WTC11 (cell line): ENCODE data around the gene IL37. TPM values are rescaled to one million over a fixed set of nuclear protein-coding genes. Genes with fewer than 3 reads are reported as not detected.

Experiments
- ATAC-seq: fragments of 200-7000 bp; cut with Tn5 transposase; 2 replicates; pipeline ENCODE4 v1.10.0; 2021; ENCODE audit warnings: mild to moderate bottlenecking, moderate library complexity
- CTCF ChIA-PET: fragments of 300-600 bp; sonication (Branson Sonifier 250); formaldehyde crosslinking; loops from one replicate; lab custom pipeline; 2021; ENCODE audit warnings: antibody characterized with exemption; lab: Charles Lee
- POLR2A ChIA-PET: fragments of 350-600 bp; sonication (Branson Sonifier 250); formaldehyde crosslinking; loops from one replicate; lab custom pipeline; 2021; ENCODE audit warnings: antibody characterized with exemption; lab: Charles Lee
- DNase-seq: peaks from one replicate; pipeline ENCODE4 v3.0.0; 2021; ENCODE audit warnings: low spot score
- H3K27ac Mint-ChIP-seq: 2 replicates; pipeline ENCODE4 v1.8.0; 2021; ENCODE audit warnings: mixed read lengths
- H3K27me3 Mint-ChIP-seq: 2 replicates; pipeline ENCODE4 v1.8.0; 2021; ENCODE audit warnings: low read depth, mild to moderate bottlenecking, moderate library complexity, mixed read lengths
- H3K36me3 Mint-ChIP-seq: 2 replicates; pipeline ENCODE4 v1.8.0; 2021; ENCODE audit warnings: mixed read lengths
- H3K4me1 Mint-ChIP-seq: 2 replicates; pipeline ENCODE4 v1.8.0; 2022; ENCODE audit warnings: mixed read lengths
- H3K4me3 Mint-ChIP-seq: 2 replicates; pipeline ENCODE4 v1.8.0; 2021; ENCODE audit warnings: mild to moderate bottlenecking, moderate library complexity, mixed read lengths
- H3K9me3 Mint-ChIP-seq: 2 replicates; pipeline ENCODE4 v1.8.0; 2021; ENCODE audit warnings: mixed read lengths
- CREB1 ChIP-seq: sonication (generic); formaldehyde crosslinking; IDR thresholded peaks from 2 replicates; pipeline ENCODE4 v1.8.0; 2023; ENCODE audit warnings: mild to moderate bottlenecking, missing genetic modification reagents
- MYBL2 ChIP-seq: sonication (generic); formaldehyde crosslinking; IDR thresholded peaks from 2 replicates; pipeline ENCODE4 v1.8.1; 2023; ENCODE audit warnings: mild to moderate bottlenecking, moderate library complexity, missing genetic modification reagents
- NFATC4 ChIP-seq: fragments of 250-450 bp; sonication (Bioruptor Pico); IDR thresholded peaks from 2 replicates; pipeline ENCODE4 v1.9.0; 2021; ENCODE audit warnings: mild to moderate bottlenecking
- NFE2L1 ChIP-seq: sonication (generic); formaldehyde crosslinking; IDR thresholded peaks from 2 replicates; pipeline ENCODE4 v1.8.1; 2023; ENCODE audit warnings: missing genetic modification reagents
- RORB ChIP-seq: fragments of 250-450 bp; sonication (Bioruptor Pico); IDR thresholded peaks from 2 replicates; pipeline ENCODE4 v1.9.0; 2021; ENCODE audit warnings: mild to moderate bottlenecking
- ZBTB21 ChIP-seq: sonication (generic); formaldehyde crosslinking; IDR thresholded peaks from 2 replicates; pipeline ENCODE4 v1.8.1; 2023; ENCODE audit warnings: mild to moderate bottlenecking, missing genetic modification reagents, borderline replicate concordance
- ZNF219 ChIP-seq: sonication (generic); formaldehyde crosslinking; IDR thresholded peaks from 2 replicates; pipeline ENCODE4 v1.8.0; 2023; ENCODE audit warnings: missing genetic modification reagents, mild to moderate bottlenecking, borderline replicate concordance
- ZNF317 ChIP-seq: sonication (generic); formaldehyde crosslinking; IDR thresholded peaks from 2 replicates; pipeline ENCODE4 v1.8.1; 2023; ENCODE audit warnings: low read depth, mild to moderate bottlenecking, moderate library complexity, missing genetic modification reagents, borderline replicate concordance
- ZNF396 ChIP-seq: fragments of 250-450 bp; sonication (Bioruptor Pico); IDR thresholded peaks from 2 replicates; pipeline ENCODE4 v1.8.0; 2021; ENCODE audit warnings: mild to moderate bottlenecking, moderate library complexity, borderline replicate concordance
- total RNA-seq: library from RNA; stranded (reverse); gene quantifications from 3 replicates; pipeline ENCODE4 v1.2.3, GENCODE V29; 2021
- TF ChIP-seq, protein P1 (sequence below): fragments of 250-450 bp; sonication (Bioruptor Pico); IDR thresholded peaks from 2 replicates; pipeline ENCODE4 v1.9.0; 2021; ENCODE audit warnings: mild to moderate bottlenecking
- TF ChIP-seq, protein P2 (sequence below): sonication (generic); formaldehyde crosslinking; IDR thresholded peaks from 2 replicates; pipeline ENCODE4 v1.8.0; 2023; ENCODE audit warnings: mild to moderate bottlenecking, missing genetic modification reagents
- TF ChIP-seq, protein P3 (sequence below): fragments of 250-450 bp; sonication (Bioruptor Pico); IDR thresholded peaks from 2 replicates; pipeline ENCODE4 v1.9.0; 2021; ENCODE audit warnings: mild to moderate bottlenecking, borderline replicate concordance
- TF ChIP-seq, protein P4 (sequence below): fragments of 250-450 bp; sonication (Bioruptor Pico); IDR thresholded peaks from 2 replicates; pipeline ENCODE4 v1.8.0; 2021; ENCODE audit warnings: mild to moderate bottlenecking
- TF ChIP-seq, protein P5 (sequence below): sonication (generic); formaldehyde crosslinking; IDR thresholded peaks from 2 replicates; pipeline ENCODE4 v1.8.1; 2023; ENCODE audit warnings: mild to moderate bottlenecking, missing genetic modification reagents
- TF ChIP-seq, protein P6 (sequence below): sonication (generic); formaldehyde crosslinking; IDR thresholded peaks from 2 replicates; pipeline ENCODE4 v1.8.1; 2022; ENCODE audit warnings: missing genetic modification reagents, borderline replicate concordance

Gene IL37
- total RNA-seq, 1 experiment from 2014 or later = 0.48 TPM

DNA sequence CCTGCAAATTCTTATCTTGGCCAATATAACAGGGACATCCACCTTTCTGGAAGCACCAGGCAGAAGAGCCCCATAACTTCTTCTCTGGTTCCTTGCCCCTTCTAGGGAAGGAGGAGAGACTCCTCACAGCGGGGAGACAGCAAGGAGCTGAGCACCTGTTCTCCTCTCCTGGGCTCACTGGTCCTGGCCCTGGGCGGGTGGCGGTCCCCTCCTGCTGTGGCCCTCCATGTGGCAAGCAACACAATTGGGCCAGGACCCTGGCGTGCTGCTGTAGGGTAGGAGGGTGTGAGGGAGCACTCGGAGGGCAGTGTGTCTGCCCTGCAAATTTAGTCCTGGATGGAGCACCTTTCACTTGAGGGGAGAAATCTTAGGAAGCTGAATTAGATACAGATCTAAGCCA, 6.9 kb downstream of the IL37 start:
- peaks cover 16% of the 10 kb centered on the region for H3K9me3 Mint-ChIP-seq
- no peaks in the 10 kb centered on the region for H3K4me1 Mint-ChIP-seq
- H3K27ac Mint-ChIP-seq = no peak overlapping the region
- no peak for TF ChIP-seq ZNF219 (CRISPR knock-in tag)
- no peak for TF ChIP-seq RORB (CRISPR knock-in tag)
- TF ChIP-seq MYBL2 = no peak
- TF ChIP-seq CREB1 (CRISPR knock-in tag) = no peak
- no peak for TF ChIP-seq ZNF317 (CRISPR knock-in tag)
- TF ChIP-seq, protein P1, sequence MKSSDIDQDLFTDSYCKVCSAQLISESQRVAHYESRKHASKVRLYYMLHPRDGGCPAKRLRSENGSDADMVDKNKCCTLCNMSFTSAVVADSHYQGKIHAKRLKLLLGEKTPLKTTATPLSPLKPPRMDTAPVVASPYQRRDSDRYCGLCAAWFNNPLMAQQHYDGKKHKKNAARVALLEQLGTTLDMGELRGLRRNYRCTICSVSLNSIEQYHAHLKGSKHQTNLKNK (CRISPR knock-in tag) = no peak
- TF ChIP-seq, protein P2, sequence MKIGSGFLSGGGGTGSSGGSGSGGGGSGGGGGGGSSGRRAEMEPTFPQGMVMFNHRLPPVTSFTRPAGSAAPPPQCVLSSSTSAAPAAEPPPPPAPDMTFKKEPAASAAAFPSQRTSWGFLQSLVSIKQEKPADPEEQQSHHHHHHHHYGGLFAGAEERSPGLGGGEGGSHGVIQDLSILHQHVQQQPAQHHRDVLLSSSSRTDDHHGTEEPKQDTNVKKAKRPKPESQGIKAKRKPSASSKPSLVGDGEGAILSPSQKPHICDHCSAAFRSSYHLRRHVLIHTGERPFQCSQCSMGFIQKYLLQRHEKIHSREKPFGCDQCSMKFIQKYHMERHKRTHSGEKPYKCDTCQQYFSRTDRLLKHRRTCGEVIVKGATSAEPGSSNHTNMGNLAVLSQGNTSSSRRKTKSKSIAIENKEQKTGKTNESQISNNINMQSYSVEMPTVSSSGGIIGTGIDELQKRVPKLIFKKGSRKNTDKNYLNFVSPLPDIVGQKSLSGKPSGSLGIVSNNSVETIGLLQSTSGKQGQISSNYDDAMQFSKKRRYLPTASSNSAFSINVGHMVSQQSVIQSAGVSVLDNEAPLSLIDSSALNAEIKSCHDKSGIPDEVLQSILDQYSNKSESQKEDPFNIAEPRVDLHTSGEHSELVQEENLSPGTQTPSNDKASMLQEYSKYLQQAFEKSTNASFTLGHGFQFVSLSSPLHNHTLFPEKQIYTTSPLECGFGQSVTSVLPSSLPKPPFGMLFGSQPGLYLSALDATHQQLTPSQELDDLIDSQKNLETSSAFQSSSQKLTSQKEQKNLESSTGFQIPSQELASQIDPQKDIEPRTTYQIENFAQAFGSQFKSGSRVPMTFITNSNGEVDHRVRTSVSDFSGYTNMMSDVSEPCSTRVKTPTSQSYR = no peak
- no peak for TF ChIP-seq NFATC4 (CRISPR knock-in tag)
- TF ChIP-seq NFE2L1 = no peak
- H3K4me3 Mint-ChIP-seq = no peak overlapping the region
- DNase-seq (no peak), ATAC-seq (no peak)
- ChIA-PET CTCF (interaction anchor here (2.2 kb wide), 1 partner anchor 24 kb away, joined by 11 read pairs; no protein-coding TSS in a partner anchor), POLR2A (interaction anchor here (0.7 kb wide), 1 partner anchor 76 kb away, joined by 3 read pairs; no protein-coding TSS in a partner anchor)
- H3K27me3 Mint-ChIP-seq = peaks cover 34% of the 10 kb centered on the region
- H3K36me3 Mint-ChIP-seq = peaks cover 5% of the 10 kb centered on the region

DNA sequence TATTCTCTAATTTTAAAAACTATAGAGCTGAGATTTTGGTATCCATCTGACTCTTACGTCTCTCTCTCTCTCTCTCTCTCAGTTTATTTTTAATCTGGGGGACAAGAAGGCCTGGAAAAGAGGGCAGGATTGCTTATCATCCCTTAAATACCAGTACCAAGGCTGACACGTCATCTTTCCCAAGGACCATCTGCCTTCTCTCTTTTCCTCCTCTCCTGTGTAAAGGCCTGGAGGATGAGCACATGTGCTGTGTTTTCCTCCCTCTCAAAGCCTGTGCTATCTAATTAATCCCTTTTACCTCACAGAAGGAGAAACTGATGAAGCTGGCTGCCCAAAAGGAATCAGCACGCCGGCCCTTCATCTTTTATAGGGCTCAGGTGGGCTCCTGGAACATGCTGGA, 7.3 kb downstream of the IL37 start:
- Mint-ChIP-seq H3K27me3 (peaks cover 34% of the 10 kb centered on the region), H3K36me3 (peaks cover 5% of the 10 kb centered on the region), H3K4me1 (no peaks in the 10 kb centered on the region), H3K27ac (no peak overlapping the region), H3K9me3 (peaks cover 16% of the 10 kb centered on the region), H3K4me3 (no peak overlapping the region)
- ChIA-PET POLR2A (interaction anchor here (0.7 kb wide), 1 partner anchor 75 kb away, joined by 3 read pairs; no protein-coding TSS in a partner anchor), CTCF (interaction anchor here (2.2 kb wide), 1 partner anchor 24 kb away, joined by 11 read pairs; no protein-coding TSS in a partner anchor)
- no peak for ATAC-seq
- no peak for DNase-seq
- TF ChIP-seq, protein P3, sequence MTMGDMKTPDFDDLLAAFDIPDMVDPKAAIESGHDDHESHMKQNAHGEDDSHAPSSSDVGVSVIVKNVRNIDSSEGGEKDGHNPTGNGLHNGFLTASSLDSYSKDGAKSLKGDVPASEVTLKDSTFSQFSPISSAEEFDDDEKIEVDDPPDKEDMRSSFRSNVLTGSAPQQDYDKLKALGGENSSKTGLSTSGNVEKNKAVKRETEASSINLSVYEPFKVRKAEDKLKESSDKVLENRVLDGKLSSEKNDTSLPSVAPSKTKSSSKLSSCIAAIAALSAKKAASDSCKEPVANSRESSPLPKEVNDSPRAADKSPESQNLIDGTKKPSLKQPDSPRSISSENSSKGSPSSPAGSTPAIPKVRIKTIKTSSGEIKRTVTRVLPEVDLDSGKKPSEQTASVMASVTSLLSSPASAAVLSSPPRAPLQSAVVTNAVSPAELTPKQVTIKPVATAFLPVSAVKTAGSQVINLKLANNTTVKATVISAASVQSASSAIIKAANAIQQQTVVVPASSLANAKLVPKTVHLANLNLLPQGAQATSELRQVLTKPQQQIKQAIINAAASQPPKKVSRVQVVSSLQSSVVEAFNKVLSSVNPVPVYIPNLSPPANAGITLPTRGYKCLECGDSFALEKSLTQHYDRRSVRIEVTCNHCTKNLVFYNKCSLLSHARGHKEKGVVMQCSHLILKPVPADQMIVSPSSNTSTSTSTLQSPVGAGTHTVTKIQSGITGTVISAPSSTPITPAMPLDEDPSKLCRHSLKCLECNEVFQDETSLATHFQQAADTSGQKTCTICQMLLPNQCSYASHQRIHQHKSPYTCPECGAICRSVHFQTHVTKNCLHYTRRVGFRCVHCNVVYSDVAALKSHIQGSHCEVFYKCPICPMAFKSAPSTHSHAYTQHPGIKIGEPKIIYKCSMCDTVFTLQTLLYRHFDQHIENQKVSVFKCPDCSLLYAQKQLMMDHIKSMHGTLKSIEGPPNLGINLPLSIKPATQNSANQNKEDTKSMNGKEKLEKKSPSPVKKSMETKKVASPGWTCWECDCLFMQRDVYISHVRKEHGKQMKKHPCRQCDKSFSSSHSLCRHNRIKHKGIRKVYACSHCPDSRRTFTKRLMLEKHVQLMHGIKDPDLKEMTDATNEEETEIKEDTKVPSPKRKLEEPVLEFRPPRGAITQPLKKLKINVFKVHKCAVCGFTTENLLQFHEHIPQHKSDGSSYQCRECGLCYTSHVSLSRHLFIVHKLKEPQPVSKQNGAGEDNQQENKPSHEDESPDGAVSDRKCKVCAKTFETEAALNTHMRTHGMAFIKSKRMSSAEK = no peak
- TF ChIP-seq CREB1 (CRISPR knock-in tag) (no peak), ZBTB21 (no peak), ZNF396 (CRISPR knock-in tag) (no peak)
- TF ChIP-seq, protein P4, sequence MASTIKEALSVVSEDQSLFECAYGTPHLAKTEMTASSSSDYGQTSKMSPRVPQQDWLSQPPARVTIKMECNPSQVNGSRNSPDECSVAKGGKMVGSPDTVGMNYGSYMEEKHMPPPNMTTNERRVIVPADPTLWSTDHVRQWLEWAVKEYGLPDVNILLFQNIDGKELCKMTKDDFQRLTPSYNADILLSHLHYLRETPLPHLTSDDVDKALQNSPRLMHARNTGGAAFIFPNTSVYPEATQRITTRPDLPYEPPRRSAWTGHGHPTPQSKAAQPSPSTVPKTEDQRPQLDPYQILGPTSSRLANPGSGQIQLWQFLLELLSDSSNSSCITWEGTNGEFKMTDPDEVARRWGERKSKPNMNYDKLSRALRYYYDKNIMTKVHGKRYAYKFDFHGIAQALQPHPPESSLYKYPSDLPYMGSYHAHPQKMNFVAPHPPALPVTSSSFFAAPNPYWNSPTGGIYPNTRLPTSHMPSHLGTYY (CRISPR knock-in tag) = no peak
- TF ChIP-seq, protein P5, sequence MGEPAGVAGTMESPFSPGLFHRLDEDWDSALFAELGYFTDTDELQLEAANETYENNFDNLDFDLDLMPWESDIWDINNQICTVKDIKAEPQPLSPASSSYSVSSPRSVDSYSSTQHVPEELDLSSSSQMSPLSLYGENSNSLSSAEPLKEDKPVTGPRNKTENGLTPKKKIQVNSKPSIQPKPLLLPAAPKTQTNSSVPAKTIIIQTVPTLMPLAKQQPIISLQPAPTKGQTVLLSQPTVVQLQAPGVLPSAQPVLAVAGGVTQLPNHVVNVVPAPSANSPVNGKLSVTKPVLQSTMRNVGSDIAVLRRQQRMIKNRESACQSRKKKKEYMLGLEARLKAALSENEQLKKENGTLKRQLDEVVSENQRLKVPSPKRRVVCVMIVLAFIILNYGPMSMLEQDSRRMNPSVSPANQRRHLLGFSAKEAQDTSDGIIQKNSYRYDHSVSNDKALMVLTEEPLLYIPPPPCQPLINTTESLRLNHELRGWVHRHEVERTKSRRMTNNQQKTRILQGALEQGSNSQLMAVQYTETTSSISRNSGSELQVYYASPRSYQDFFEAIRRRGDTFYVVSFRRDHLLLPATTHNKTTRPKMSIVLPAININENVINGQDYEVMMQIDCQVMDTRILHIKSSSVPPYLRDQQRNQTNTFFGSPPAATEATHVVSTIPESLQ (CRISPR knock-in tag) = no peak
- TF ChIP-seq, protein P6, sequence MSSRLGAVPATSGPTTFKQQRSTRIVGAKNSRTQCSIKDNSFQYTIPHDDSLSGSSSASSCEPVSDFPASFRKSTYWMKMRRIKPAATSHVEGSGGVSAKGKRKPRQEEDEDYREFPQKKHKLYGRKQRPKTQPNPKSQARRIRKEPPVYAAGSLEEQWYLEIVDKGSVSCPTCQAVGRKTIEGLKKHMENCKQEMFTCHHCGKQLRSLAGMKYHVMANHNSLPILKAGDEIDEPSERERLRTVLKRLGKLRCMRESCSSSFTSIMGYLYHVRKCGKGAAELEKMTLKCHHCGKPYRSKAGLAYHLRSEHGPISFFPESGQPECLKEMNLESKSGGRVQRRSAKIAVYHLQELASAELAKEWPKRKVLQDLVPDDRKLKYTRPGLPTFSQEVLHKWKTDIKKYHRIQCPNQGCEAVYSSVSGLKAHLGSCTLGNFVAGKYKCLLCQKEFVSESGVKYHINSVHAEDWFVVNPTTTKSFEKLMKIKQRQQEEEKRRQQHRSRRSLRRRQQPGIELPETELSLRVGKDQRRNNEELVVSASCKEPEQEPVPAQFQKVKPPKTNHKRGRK = no peak
- TF ChIP-seq, all 79 proteins: peak for 0
